ENCODE results near the gene ARF5. TPM values are rescaled to one million over a fixed set of nuclear protein-coding genes. Genes with fewer than 3 reads are reported as not detected.
A peak's percentile ranks its signal among the peaks of the same experiment; 100 is the strongest.

The ARF5 gene
- polyA plus RNA-seq, 1 donor (not counting 4 experiments of a cell fraction or from before 2014, with no cell fraction given): 274 TPM

DNA sequence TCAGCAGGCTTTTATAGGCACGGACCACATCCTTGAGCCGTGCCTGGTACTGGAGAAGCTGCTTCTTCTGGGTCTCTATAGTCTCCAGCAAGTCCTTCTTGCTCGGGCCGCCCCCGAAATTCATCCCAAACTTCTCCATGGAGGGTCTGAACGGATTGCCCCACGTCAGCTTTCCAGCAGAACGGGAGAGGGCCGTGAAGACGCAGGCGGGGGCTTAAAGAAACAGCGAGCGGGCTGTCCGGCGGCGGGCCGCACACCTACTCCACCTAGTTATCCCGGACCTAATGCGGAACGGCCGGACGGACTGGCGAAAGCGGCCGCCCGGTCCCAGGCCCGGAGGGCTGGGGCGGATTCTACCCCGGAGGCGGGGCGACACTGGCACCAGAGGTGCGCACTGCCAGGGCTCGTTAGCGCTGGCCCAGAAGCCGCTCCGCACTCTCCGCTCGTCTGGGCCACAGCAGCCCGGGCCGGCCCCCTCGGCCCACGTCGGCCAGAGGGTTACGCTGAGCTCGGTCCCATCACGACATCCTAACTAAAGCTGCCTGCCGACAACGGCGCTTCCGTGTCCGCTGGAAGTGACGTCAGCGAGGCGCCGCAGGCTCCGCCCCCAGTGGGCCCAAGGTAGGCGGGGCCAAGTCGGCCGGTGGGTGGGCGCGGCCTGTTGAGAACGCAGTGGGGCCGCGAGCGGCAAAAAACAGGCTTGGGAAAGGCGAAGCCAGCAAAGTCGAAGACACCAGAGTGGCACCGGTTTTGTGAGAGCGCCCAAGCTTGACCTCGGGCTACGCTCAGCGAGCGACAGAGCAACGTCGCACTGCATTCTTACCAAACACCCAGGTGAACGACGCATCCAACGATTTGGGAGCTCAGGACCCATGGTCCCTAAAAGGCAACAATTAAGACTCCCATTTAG lies 2.9 kb upstream of the ARF5 start, which contains the start of gene GCC1:
Gene GCC1 (minus strand): TSS at position 553 of the 910 bp plus-strand sequence. CDS start 414 bp downstream, at position 139.
- dilution Hi-C loops (cut with MboI; ENCODE audit: extremely low pct_ligation_motif_present, low sequenced_read_pairs): no loop called here
- DNase-seq (ENCODE audit: low read depth, low spot score) (peak; percentile 32), FAIRE-seq (no peak)
- H3K9me1 ChIP-seq (ENCODE audit: control insufficient read depth, extremely low read depth, insufficient read depth, low read length): peaks cover 2% of the 10 kb centered on the region
- peaks cover 13 to 14% of the 10 kb centered on the region in 2 experiments for H3K36me3 ChIP-seq (ENCODE audit: control insufficient read depth in 2 of 2, extremely low read depth in 1 of 2, insufficient read depth in 2 of 2, low read length in 2 of 2)
- H3K79me2 ChIP-seq (ENCODE audit: control insufficient read depth, insufficient read depth, low read length): peaks cover 51% of the 10 kb centered on the region
- peak within 1 kb of the TSS; percentile 94 for H2AFZ ChIP-seq (ENCODE audit: control insufficient read depth, low read length)
- no peaks in the 10 kb centered on the region for H3K27me3 ChIP-seq (ENCODE audit: control insufficient read depth, extremely low read depth, insufficient read depth, low read length)
- H3K9me3 ChIP-seq (ENCODE audit: control insufficient read depth, low read depth, low read length): no peaks in the 10 kb centered on the region
- no peak for TF ChIP-seq CTCF (optimal IDR thresholded peaks at IDR 0.05 in 1 of 3, IDR thresholded peaks at IDR 0.05 in 1 of 3, conservative IDR thresholded peaks at IDR 0.05 in 1 of 3; ENCODE audit: extremely low read depth in 1 of 3, insufficient read depth in 2 of 3, low read length in 3 of 3)
- no peak for TF ChIP-seq EZH2 (IDR thresholded peaks at IDR 0.05; ENCODE audit: low read length)
- H3K4me2 ChIP-seq (ENCODE audit: control insufficient read depth, extremely low read depth, insufficient read depth, low read depth, low read length): peak within 1 kb of the TSS; percentile 80
- peak within 1 kb of the TSS; percentile 85 for H3K9ac ChIP-seq (ENCODE audit: control insufficient read depth, extremely low read depth, insufficient read depth, low read length)
- peak within 1 kb of the TSS; percentile 82 for H3K27ac ChIP-seq (ENCODE audit: control insufficient read depth, insufficient read depth, low read length)
- H4K20me1 ChIP-seq (ENCODE audit: control insufficient read depth, extremely low read depth, insufficient read depth, low read length): no peaks in the 10 kb centered on the region
- peak within 1 kb of the TSS; percentile 77 to 91 (median 83) for H3K4me3 ChIP-seq (ENCODE audit: control insufficient read depth in 2 of 3, extremely low read depth in 1 of 3, insufficient read depth in 2 of 3, low read depth in 1 of 3, low read length in 3 of 3)
- H3K4me1 ChIP-seq (ENCODE audit: control insufficient read depth, extremely low read depth, insufficient read depth, low read length): peaks cover 35% of the 10 kb centered on the region

DNA sequence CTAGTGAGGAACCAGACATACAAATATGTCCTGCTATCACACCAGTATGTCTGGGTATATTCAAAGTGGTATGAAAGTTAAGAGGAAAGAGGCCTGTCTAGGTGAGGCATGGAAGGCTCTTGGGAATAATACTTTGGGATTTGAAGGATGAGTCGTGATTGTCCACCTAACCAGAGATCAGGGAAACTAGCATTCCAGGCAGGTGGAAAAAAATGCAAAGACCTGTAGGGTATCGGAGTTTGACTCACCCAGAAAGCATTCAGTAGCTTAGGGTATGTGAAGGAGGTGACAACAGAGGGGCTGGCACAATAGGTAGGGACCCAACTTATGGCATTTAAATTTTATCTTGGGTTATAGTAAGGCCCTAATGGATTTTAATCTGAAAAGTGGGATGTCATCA lies 1.9 kb upstream of the ARF5 start:
- H3K4me3 ChIP-seq (ENCODE audit: control insufficient read depth in 2 of 3, extremely low read depth in 1 of 3, insufficient read depth in 2 of 3, low read depth in 1 of 3, low read length in 3 of 3): no peak overlapping the region
- H2AFZ ChIP-seq (ENCODE audit: control insufficient read depth, low read length): no peak overlapping the region
- no peaks in the 10 kb centered on the region for H3K9me3 ChIP-seq (ENCODE audit: control insufficient read depth, low read depth, low read length)
- no peaks in the 10 kb centered on the region for H3K27me3 ChIP-seq (ENCODE audit: control insufficient read depth, extremely low read depth, insufficient read depth, low read length)
- dilution Hi-C loops (cut with MboI; ENCODE audit: extremely low pct_ligation_motif_present, low sequenced_read_pairs): no loop called here
- peaks cover 51% of the 10 kb centered on the region for H3K79me2 ChIP-seq (ENCODE audit: control insufficient read depth, insufficient read depth, low read length)
- peaks cover 2% of the 10 kb centered on the region for H3K9me1 ChIP-seq (ENCODE audit: control insufficient read depth, extremely low read depth, insufficient read depth, low read length)
- TF ChIP-seq CTCF (optimal IDR thresholded peaks at IDR 0.05 in 1 of 3, IDR thresholded peaks at IDR 0.05 in 1 of 3, conservative IDR thresholded peaks at IDR 0.05 in 1 of 3; ENCODE audit: extremely low read depth in 1 of 3, insufficient read depth in 2 of 3, low read length in 3 of 3) (no peak), EZH2 (IDR thresholded peaks at IDR 0.05; ENCODE audit: low read length) (no peak)
- FAIRE-seq (no peak), DNase-seq (ENCODE audit: low read depth, low spot score) (no peak)
- no peak overlapping the region for H3K27ac ChIP-seq (ENCODE audit: control insufficient read depth, insufficient read depth, low read length)
- no peak overlapping the region for H3K9ac ChIP-seq (ENCODE audit: control insufficient read depth, extremely low read depth, insufficient read depth, low read length)
- no peaks in the 10 kb centered on the region for H4K20me1 ChIP-seq (ENCODE audit: control insufficient read depth, extremely low read depth, insufficient read depth, low read length)
- peaks cover 16 to 17% of the 10 kb centered on the region in 2 experiments for H3K36me3 ChIP-seq (ENCODE audit: control insufficient read depth in 2 of 2, extremely low read depth in 1 of 2, insufficient read depth in 2 of 2, low read length in 2 of 2)
- H3K4me1 ChIP-seq (ENCODE audit: control insufficient read depth, extremely low read depth, insufficient read depth, low read length): peaks cover 35% of the 10 kb centered on the region
- H3K4me2 ChIP-seq (ENCODE audit: control insufficient read depth, extremely low read depth, insufficient read depth, low read depth, low read length): peak overlapping the region; percentile 80

All from keratinocyte (primary cell).